RWPE2 (cell line): ENCODE results near the gene ATG101.

Experiments
- ATAC-seq: fragments of 200-7000 bp; cut with Tn5 transposase; 3 replicates; pipeline ENCODE4 v1.9.1; 2021; ENCODE audit warnings: low read depth
- DNase-seq: peaks from one replicate; pipeline ENCODE4 v3.0.0-alpha.2; 2020; ENCODE audit warnings: low spot score
- H3K27ac ChIP-seq: fragments of 450-650 bp; 2 replicates; pipeline ENCODE4 v1.5.1; 2017; ENCODE audit warnings: mild to moderate bottlenecking; ENCODE audit not compliant: poor library complexity, severe bottlenecking
- H3K27me3 ChIP-seq: fragments of 250-450 bp; sonication (Bioruptor Pico); 2 replicates; pipeline ENCODE4 v1.5.1; 2021; ENCODE audit warnings: mild to moderate bottlenecking, moderate library complexity; ENCODE audit not compliant: insufficient read depth, poor library complexity, severe bottlenecking
- H3K36me3 ChIP-seq: fragments of 250-450 bp; sonication (Bioruptor Pico); 2 replicates; pipeline ENCODE4 v1.5.1; 2020; ENCODE audit warnings: low read depth, mild to moderate bottlenecking, moderate library complexity
- H3K4me1 ChIP-seq: fragments of 250-450 bp; sonication (Bioruptor Pico); 2 replicates; pipeline ENCODE4 v1.5.1; 2021; ENCODE audit warnings: mild to moderate bottlenecking, moderate library complexity; ENCODE audit not compliant: insufficient read depth, poor library complexity, severe bottlenecking
- H3K4me3 ChIP-seq: fragments of 250-450 bp; sonication (Bioruptor Pico); 2 replicates; pipeline ENCODE4 v1.5.1; 2021; ENCODE audit warnings: mild to moderate bottlenecking, moderate library complexity; ENCODE audit not compliant: severe bottlenecking
- H3K9me3 ChIP-seq: fragments of 250-450 bp; sonication (Bioruptor Pico); 2 replicates; pipeline ENCODE4 v1.5.1; 2021; ENCODE audit warnings: mild to moderate bottlenecking, moderate library complexity; ENCODE audit not compliant: severe bottlenecking
- TF ChIP-seq, protein P1 (sequence below): fragments of 450-650 bp; IDR thresholded peaks from one replicate; pipeline ENCODE4 v1.5.1; 2017; ENCODE audit warnings: mild to moderate bottlenecking, moderate library complexity; ENCODE audit not compliant: poor library complexity, severe bottlenecking

Gene ATG101

DNA sequence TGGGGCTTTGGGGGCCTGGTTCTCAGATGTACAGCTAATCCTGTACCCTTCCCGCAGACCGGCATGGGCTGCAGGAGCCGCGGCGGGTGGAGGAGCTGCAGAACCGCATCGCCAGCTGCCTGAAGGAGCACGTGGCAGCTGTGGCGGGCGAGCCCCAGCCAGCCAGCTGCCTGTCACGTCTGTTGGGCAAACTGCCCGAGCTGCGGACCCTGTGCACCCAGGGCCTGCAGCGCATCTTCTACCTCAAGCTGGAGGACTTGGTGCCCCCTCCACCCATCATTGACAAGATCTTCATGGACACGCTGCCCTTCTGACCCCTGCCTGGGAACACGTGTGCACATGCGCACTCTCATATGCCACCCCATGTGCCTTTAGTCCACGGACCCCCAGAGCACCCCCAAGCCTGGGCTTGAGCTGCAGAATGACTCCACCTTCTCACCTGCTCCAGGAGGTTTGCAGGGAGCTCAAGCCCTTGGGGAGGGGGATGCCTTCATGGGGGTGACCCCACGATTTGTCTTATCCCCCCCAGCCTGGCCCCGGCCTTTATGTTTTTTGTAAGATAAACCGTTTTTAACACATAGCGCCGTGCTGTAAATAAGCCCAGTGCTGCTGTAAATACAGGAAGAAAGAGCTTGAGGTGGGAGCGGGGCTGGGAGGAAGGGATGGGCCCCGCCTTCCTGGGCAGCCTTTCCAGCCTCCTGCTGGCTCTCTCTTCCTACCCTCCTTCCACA lies 11.0 kb upstream of the ATG101 start:
- Histone ChIP-seq H3K27me3 (no peaks in the 10 kb centered on the region), H3K27ac (no peak overlapping the region), H3K9me3 (no peaks in the 10 kb centered on the region), H3K4me3 (no peak overlapping the region), H3K36me3 (peaks cover 4% of the 10 kb centered on the region; the same call in 1 of the 2 replicates), H3K4me1 (no peaks in the 10 kb centered on the region)
- ATAC-seq (no peak), DNase-seq (no peak)
- TF ChIP-seq, protein P1, sequence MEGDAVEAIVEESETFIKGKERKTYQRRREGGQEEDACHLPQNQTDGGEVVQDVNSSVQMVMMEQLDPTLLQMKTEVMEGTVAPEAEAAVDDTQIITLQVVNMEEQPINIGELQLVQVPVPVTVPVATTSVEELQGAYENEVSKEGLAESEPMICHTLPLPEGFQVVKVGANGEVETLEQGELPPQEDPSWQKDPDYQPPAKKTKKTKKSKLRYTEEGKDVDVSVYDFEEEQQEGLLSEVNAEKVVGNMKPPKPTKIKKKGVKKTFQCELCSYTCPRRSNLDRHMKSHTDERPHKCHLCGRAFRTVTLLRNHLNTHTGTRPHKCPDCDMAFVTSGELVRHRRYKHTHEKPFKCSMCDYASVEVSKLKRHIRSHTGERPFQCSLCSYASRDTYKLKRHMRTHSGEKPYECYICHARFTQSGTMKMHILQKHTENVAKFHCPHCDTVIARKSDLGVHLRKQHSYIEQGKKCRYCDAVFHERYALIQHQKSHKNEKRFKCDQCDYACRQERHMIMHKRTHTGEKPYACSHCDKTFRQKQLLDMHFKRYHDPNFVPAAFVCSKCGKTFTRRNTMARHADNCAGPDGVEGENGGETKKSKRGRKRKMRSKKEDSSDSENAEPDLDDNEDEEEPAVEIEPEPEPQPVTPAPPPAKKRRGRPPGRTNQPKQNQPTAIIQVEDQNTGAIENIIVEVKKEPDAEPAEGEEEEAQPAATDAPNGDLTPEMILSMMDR = no peak

DNA sequence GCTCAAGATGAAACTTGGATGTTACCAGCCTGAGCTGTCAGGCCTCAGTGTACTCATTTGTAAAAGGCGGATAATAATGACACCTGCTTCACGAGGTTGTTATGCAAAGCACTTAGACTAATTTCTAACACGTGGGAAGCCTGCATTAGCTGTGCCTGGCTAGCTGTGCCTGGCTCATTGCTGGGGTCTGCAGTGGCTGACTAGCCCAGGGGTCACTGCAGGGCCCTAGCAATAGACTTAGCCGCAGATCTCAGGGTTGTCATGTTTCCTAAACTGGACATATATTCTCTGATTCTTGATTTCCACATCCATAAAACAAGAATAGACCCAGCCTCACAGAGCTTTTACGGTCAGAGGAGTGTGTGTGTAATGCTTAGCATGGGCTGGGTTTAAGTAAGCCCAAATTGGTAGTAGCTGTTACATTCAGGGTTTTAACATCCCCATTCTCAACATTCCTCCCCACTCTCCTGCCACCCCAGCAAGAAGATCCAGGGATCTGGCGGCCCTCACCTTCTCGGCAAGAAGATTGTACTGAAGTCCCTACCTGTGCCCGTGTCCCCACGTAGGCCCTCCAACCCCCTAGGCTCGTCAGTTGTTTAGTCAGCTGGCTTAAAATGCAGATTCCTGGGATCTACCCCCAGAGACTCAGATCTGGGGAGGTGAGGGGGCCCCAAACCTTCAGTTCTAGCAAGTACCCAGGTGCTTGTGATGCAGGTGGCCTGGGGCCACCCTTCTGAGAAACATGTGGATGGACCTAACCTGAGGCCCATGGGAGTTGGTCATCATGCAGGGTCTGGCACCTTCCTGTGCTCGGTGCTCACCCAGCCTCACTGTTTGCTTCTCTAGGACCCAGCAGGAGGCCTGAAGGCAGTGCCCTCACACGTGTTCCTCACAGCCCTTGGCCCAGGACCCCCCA lies 9.9 kb upstream of the ATG101 start:
- Histone ChIP-seq H3K4me1 (no peaks in the 10 kb centered on the region), H3K27ac (no peak overlapping the region), H3K36me3 (peaks cover 4% of the 10 kb centered on the region; the same call in 1 of the 2 replicates), H3K4me3 (no peak overlapping the region), H3K9me3 (no peaks in the 10 kb centered on the region), H3K27me3 (no peaks in the 10 kb centered on the region)
- TF ChIP-seq, protein P1 = no peak
- no peak for ATAC-seq
- DNase-seq = no peak

DNA sequence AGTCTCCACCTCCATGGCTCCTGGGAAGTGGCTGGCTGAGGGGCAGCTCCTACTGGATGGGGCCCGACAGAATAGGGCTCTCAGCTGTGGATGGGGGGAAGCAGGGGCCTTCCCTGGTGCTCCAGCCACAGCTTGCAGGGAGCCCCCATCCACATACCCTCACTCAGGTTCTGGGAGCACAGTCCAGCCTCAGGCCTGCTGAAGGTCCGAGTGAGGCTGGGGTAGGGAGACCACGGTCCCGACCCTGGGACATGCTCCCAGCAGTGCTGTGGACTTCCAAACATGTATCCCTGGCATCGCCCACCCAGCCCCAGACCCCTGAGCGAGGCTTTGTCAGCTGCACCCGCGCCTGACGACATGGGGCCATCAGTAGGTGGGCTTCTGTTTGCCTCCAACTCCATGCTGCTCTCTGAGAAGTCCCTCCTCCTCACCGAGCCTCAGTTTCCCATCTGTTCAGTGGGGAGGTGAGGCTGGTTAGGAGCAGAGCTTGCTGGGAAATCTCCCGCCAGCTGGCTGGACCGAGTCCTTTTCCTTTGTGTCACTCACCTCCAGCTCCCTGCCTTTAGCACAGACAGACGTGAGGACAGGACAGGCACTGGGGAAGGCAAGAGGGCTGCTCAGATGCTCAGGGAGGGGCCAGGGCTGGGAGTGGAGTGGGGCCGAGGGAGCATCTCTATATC lies 9.1 kb upstream of the ATG101 start:
- Histone ChIP-seq H3K9me3 (no peaks in the 10 kb centered on the region), H3K4me1 (no peaks in the 10 kb centered on the region), H3K27ac (no peak overlapping the region), H3K27me3 (no peaks in the 10 kb centered on the region), H3K4me3 (no peak overlapping the region), H3K36me3 (peaks cover 4% of the 10 kb centered on the region; the same call in 1 of the 2 replicates)
- DNase-seq (no peak), ATAC-seq (no peak)
- TF ChIP-seq, protein P1 = no peak

- H3K9me3 ChIP-seq = no peaks in the 10 kb centered on the region
- H3K36me3 ChIP-seq = peaks cover 4% of the 10 kb centered on the region; the same call in 1 of the 2 replicates
- H3K27ac ChIP-seq = no peak overlapping the region
- H3K4me3 ChIP-seq = no peak overlapping the region
- ATAC-seq (no peak), DNase-seq (no peak)
- H3K27me3 ChIP-seq = no peaks in the 10 kb centered on the region
- H3K4me1 ChIP-seq = no peaks in the 10 kb centered on the region
- TF ChIP-seq, protein P1 = no peak
Measured at GRCh38 chr12:52061470-52062166, 8.2 kb upstream of the ATG101 start.
